Measurements from ENCODE around the gene GRM7.

The GRM7 gene

DNA sequence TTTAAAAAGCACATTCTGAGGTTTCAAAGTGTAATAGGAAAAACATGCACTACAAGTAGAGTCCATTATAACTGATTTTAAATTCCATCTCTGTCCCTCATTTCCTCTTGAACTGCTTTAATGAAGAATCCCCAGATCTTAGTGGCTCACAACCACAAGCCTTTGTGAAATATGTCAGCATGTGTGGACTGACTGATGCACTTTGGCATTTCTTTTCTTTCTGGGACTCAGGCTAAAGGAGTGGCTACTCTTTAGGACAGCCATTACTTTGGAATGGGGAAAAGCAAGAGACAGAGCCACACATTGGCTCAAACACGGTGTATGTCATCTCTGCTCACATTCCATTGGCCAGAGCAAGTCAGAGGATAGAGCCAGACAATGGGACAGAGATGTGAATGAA lies 139.6 kb downstream of the GRM7 start:
- H4K20me1 ChIP-seq (ENCODE audit: insufficient read depth, low read length): no peaks in the 10 kb centered on the region
- DNase-seq: no peak
- no peak overlapping the region for H2AFZ ChIP-seq (ENCODE audit: low read length)

DNA sequence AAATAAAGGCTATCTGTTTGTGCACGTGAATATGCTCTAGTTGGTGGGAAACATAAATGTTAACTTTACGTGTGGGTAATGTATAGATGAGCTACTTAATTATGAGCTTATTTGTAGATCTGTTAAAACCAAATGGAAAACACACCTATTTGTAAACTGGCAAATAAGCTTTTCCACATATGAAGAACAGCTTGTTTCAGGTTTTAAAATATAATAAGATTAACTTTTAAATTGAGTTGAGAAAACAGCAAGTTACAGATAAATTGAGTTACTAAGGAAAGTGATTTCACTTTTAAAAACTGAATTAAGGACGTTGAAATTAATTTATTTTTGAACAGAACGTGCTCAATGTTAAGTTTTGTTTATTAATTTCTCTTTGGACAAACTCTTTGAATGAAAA lies 140.5 kb downstream of the GRM7 start:
- no peaks in the 10 kb centered on the region for H3K9me3 ChIP-seq (replicated peaks; ENCODE audit: insufficient read depth, low read length)

More for the DNA sequence above, 139.6 kb downstream of the GRM7 start:
- H3K4me2 ChIP-seq (ENCODE audit: low read depth, low read length): no peak overlapping the region
- H3K9me3 ChIP-seq (replicated peaks; ENCODE audit: insufficient read depth, low read length): no peaks in the 10 kb centered on the region
- no peak overlapping the region for H3K9ac ChIP-seq (ENCODE audit: low read length)
- no peaks in the 10 kb centered on the region for H3K36me3 ChIP-seq (replicated peaks; ENCODE audit: insufficient read depth, low read length)
- H3K9me2 ChIP-seq (replicated peaks; ENCODE audit: insufficient read depth, low read length): no peaks in the 10 kb centered on the region
- no peak overlapping the region for H3K4me3 ChIP-seq (ENCODE audit: low read length)
- TF ChIP-seq, protein P1, sequence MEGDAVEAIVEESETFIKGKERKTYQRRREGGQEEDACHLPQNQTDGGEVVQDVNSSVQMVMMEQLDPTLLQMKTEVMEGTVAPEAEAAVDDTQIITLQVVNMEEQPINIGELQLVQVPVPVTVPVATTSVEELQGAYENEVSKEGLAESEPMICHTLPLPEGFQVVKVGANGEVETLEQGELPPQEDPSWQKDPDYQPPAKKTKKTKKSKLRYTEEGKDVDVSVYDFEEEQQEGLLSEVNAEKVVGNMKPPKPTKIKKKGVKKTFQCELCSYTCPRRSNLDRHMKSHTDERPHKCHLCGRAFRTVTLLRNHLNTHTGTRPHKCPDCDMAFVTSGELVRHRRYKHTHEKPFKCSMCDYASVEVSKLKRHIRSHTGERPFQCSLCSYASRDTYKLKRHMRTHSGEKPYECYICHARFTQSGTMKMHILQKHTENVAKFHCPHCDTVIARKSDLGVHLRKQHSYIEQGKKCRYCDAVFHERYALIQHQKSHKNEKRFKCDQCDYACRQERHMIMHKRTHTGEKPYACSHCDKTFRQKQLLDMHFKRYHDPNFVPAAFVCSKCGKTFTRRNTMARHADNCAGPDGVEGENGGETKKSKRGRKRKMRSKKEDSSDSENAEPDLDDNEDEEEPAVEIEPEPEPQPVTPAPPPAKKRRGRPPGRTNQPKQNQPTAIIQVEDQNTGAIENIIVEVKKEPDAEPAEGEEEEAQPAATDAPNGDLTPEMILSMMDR (IDR thresholded peaks at IDR 0.05; ENCODE audit: low read length): no peak
- TF ChIP-seq EZH2 (optimal IDR thresholded peaks at IDR 0.05; ENCODE audit: low read depth, low read length) (no peak), EZH2phosphoT487 (IDR thresholded peaks at IDR 0.05; ENCODE audit: low read length) (no peak)
- H3K4me1 ChIP-seq (ENCODE audit: low read length): no peaks in the 10 kb centered on the region
- no peaks in the 10 kb centered on the region for H3K79me2 ChIP-seq (ENCODE audit: low read length)
- H3K27me3 ChIP-seq (replicated peaks; ENCODE audit: insufficient read depth, low read length): no peaks in the 10 kb centered on the region
- H3K27ac ChIP-seq (ENCODE audit: low read length): no peak overlapping the region
- no peaks in the 10 kb centered on the region for H3F3A ChIP-seq (ENCODE audit: insufficient read depth, low read length)

DNA sequence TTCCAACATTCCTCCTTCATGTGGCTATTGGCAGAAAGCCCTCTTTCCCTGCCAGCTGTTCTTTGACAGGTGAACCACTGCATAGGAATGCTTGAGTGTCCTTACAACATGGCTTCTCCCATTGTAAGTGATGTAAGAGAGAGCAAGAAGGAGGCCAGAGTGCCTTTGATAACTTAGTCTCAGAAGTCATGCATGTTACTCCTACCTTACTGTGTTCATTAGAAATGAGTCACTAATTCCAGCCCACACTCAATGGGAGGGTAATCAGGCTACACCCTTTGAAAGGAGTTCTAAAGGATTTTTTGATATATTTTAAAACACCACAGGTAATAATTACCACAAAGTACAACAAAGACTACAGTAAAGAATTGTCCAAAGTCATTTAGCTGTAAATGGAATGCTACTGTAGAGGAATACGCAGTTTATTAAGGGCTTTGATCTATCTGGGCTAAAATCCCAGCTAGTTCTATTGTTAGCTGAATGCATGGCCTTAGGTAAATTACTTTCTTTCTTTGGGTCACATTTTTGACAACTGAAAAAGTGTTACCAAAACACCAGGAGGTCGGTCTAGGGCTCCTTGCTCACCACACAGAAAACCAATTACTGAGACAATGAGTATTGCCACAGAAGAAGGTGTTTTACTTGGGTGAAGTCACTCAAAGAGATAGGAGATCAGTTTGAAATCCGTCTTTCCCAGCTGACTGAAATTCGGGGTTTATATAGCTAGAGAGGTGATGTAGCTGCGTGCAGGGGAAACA lies 154.9 kb downstream of the GRM7 start:
- Histone ChIP-seq H3K27me3 (replicated peaks; ENCODE audit: insufficient read depth, low read length) (no peaks in the 10 kb centered on the region), H3K79me2 (ENCODE audit: low read length) (no peaks in the 10 kb centered on the region), H3F3A (ENCODE audit: insufficient read depth, low read length) (no peaks in the 10 kb centered on the region), H2AFZ (ENCODE audit: low read length) (no peak overlapping the region), H3K27ac (ENCODE audit: low read length) (no peak overlapping the region), H3K4me3 (ENCODE audit: low read length) (no peak overlapping the region), H3K36me3 (replicated peaks; ENCODE audit: insufficient read depth, low read length) (no peaks in the 10 kb centered on the region), H3K9me2 (replicated peaks; ENCODE audit: insufficient read depth, low read length) (no peaks in the 10 kb centered on the region), H3K9ac (ENCODE audit: low read length) (no peak overlapping the region), H3K4me2 (ENCODE audit: low read depth, low read length) (no peak overlapping the region), H4K20me1 (ENCODE audit: insufficient read depth, low read length) (no peaks in the 10 kb centered on the region), H3K9me3 (replicated peaks; ENCODE audit: insufficient read depth, low read length) (no peaks in the 10 kb centered on the region), H3K4me1 (ENCODE audit: low read length) (no peaks in the 10 kb centered on the region)
- no peak for DNase-seq
- TF ChIP-seq EZH2phosphoT487 (IDR thresholded peaks at IDR 0.05; ENCODE audit: low read length) (no peak), EZH2 (optimal IDR thresholded peaks at IDR 0.05; ENCODE audit: low read depth, low read length) (no peak)
- TF ChIP-seq, protein P1 (IDR thresholded peaks at IDR 0.05; ENCODE audit: low read length): no peak

More for the DNA sequence above, 140.5 kb downstream of the GRM7 start:
- Histone ChIP-seq H3K4me1 (ENCODE audit: low read length) (no peaks in the 10 kb centered on the region), H3K9ac (ENCODE audit: low read length) (no peak overlapping the region), H3K79me2 (ENCODE audit: low read length) (no peaks in the 10 kb centered on the region), H3K36me3 (replicated peaks; ENCODE audit: insufficient read depth, low read length) (no peaks in the 10 kb centered on the region), H3K27ac (ENCODE audit: low read length) (no peak overlapping the region), H3K27me3 (replicated peaks; ENCODE audit: insufficient read depth, low read length) (no peaks in the 10 kb centered on the region), H2AFZ (ENCODE audit: low read length) (no peak overlapping the region), H4K20me1 (ENCODE audit: insufficient read depth, low read length) (no peaks in the 10 kb centered on the region), H3F3A (ENCODE audit: insufficient read depth, low read length) (no peaks in the 10 kb centered on the region), H3K4me2 (ENCODE audit: low read depth, low read length) (no peak overlapping the region), H3K4me3 (ENCODE audit: low read length) (no peak overlapping the region), H3K9me2 (replicated peaks; ENCODE audit: insufficient read depth, low read length) (no peaks in the 10 kb centered on the region)
- TF ChIP-seq EZH2 (optimal IDR thresholded peaks at IDR 0.05; ENCODE audit: low read depth, low read length) (no peak), EZH2phosphoT487 (IDR thresholded peaks at IDR 0.05; ENCODE audit: low read length) (no peak)
- TF ChIP-seq, protein P1 (IDR thresholded peaks at IDR 0.05; ENCODE audit: low read length): no peak
- DNase-seq: no peak
